Measurements from ENCODE around the gene GLYR1.

- no peak for TF ChIP-seq POLR2A (IDR thresholded peaks at IDR 0.05)
- TF ChIP-seq CTCF (IDR thresholded peaks at IDR 0.05), result no peak
These were observed 586 bp downstream of the GLYR1 start for GRCh38 chr16:4846503-4846900.

All from lower leg skin (tissue), 3 donors.